NCI-H1092 (cell line): ENCODE results near the gene ERC2.

Experiments used
- DNase-seq: peaks from one replicate; lab custom pipeline; 2025; lab: John Stamatoyannopoulos, UW

ERC2 gene

DNA sequence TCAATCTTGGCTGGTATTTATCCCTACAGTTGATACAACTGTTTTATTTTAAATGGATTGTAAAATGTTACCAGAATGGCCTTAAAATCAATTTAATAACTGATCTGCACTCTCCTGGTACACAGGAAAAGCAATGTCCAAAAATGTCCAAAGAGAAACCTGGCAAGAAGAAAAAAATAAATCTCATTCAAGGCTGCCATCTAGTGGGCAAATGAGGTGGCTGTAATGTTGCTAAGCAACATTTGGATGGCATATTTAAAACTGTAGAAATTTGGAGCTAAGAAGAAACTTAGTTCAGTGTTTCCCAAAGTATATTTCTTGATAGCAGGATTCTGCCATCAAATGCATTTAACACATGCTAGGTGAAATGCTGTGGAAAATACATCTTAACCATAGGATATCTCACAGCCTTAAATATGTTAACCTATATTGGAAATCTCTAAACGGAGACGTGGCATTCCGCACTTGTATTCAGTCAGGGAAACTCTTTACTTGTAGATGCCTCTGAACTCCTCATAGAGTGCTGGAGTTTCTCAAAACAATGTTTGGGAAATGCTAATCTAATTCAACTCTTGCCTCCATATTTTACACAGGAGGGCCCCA, 216.8 kb downstream of the ERC2 start:
- no peak for DNase-seq

DNA sequence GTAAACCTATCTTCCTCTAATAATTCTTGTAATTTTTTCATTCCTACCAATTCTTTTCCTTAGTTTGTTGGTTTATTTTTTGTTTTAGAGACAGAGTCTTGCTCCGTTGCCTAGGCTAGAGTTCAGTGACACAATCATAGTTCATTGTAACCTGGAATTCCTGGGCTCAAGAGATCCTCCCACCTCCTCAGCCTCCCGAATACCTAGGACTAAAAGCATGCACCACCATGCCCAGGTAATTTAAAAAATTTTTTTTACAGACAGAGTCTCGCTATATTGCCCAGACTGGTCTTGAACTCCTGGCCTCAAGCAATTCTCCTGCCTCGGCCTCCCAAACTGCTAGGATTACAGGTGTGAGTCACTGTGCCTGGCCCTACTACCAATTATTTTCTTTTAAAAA, 220.2 kb downstream of the ERC2 start:
- no peak for DNase-seq

DNA sequence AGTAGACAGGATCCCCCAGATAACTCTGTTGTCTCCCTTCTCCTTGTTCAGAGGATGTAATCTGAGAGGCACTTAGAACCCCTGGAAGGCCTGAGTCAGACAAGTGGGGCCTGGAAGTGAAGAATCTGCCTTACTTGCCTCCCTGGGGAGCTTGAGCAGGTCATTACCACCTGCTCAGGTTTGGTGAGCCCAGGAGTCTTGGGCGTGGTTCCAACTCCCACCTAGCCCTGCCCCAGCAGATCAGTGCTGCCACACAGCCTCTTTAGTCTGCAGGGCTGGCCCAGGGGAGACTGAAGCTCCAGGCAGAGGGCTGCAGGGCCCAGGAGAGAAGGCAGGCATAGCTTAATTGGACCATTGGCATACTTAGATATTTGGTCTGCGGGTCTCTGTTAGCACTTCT, 230.0 kb downstream of the ERC2 start:
- DNase-seq = no peak

DNA sequence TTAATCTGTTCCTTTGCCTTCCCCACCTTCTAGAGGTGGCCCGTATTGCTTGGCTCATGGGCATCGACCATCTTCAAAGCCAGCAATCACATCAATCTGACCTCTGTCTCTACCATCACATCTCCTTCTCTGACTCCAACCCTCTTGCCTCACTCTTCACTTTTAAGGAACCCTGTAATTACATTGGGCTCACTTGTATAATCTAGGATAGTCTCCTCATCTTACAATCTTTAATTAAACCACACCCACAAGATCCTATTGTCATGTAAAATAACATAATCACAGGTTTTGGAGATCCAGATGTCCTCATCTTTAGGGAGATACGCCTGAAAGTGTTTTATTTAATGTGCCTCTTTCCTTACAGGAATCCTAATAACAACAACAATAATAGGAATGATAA, 234.5 kb downstream of the ERC2 start:
- DNase-seq = no peak

DNA sequence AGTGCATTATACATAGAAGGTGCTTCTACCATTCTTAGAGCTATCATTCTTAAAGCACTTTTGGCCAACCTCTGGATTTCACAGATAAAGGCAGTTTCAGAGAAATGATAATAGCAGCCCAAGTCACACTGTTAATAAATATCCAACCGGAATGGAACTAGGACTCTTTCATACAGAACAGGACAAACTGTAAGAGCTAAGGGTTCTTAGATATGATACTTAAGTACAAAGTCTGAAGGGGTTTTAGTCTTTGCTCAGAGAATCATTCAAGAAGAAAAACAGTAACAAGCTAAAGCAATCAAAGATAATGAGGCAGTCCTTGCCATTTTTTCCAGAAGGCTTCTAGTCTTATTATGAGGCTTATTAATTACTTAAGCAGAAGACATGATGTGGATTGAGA, 239.0 kb downstream of the ERC2 start:
- no peak for DNase-seq

DNA sequence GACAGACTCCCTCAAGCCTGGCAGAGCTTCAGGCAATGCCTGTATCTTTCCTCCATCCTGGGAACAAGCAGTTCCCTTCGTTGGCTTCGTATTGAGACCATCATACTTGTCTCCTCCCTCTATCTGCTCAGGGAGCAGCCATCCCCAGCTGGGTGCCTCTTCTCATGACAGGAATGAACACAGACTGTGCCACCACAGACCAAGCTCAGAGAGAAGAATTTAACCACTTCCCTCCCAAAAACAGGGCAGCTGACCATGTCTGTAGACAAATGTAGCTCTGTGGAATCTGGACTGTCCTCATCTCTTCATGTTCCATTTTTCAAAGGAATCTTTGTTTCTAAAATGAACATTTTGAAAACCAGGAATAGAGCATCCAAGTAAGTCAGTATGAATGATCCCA, 245.4 kb downstream of the ERC2 start:
- no peak for DNase-seq

DNA sequence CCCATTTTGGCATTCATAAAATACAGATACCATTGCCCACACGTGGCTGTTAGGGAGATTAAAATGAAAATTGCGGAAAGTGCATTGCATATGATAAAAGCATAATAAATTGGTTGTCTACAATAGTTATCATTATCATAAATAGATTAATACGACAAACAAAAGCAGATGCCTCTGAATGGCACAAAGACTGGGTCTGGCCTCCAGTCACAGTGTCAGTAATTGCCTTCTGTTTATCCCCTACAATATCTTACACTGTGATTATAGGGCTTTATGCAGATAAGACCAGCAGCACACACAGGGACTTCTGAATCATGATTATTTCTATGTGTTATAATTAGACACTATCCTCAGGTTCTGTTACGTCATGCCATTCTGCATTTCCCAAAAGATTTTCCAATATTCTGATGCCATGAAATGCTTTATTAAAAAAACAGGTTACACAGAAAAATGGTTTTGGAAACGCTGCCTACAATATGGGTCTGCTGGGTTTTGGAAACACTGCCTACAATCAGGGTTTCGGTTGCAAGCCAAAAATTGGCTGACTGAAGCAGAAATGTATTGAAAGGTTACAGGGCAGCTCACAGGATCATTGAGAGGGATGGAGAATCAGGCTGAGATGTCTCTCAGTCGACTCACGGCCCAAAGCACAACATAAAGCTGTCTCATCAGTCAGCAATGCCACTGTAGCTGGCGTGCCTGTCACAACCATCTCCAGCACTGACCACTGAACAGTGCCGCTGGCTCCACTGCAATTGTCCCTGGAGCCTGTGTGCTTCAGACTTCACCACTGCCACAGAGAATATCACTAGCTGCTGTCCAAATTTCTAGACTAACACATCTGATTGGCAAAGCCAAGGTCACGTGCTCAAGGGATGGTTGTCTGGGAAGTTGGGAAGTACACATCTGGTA, 248.1 kb downstream of the ERC2 start:
- DNase-seq = no peak

DNA sequence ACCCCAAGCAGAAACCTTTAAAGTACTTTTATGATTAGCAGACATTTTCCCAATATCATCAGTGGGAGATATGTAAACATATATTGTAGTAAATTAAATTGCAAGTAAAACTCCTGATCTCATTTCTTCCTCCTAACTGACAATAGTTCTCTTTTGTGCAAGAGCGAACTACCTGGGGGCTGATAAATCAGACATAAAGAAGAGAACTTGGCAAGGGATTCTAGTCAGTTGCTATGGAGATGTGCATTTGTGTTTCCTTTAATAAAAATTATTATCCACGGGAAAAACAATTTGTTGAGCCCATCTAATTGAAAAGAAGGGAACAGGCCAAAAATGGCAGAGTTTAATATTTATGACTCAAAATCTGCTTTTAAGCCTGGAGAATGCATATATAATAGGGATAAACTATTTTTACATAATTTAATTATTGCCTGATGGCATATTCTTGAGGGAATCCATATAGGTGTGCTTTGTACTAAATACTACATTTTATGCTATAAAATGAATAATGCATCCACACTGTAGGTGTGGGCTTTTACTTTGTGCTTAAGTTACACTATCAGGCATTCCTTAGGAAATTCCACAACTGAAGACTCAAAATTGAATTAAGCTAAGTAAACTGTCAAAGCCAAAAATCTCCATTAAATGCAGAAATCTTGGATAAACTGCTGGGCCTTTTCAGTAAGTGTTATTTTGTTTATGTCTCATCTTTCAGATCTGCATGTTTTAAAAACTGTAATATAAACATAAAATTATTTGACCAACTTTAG, 258.1 kb downstream of the ERC2 start:
- no peak for DNase-seq

DNA sequence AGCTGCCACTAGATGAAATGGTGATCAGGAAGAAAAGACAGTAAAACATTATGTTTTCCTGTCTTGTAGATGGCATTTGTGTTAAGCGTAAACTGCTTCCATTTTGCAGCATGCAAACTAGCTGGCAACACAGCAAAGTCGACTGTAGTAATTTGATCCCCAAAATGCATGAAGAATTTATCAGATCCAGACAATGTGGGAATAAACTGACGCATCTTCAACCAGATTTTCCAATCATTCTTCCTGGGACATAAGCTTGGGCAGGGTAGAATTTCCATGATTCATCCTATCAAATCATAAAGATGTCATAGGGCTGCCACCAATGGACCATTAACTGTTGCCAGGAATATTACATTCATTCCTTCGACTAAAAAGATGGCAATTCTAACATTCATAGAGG, 260.3 kb downstream of the ERC2 start:
- no peak for DNase-seq

DNA sequence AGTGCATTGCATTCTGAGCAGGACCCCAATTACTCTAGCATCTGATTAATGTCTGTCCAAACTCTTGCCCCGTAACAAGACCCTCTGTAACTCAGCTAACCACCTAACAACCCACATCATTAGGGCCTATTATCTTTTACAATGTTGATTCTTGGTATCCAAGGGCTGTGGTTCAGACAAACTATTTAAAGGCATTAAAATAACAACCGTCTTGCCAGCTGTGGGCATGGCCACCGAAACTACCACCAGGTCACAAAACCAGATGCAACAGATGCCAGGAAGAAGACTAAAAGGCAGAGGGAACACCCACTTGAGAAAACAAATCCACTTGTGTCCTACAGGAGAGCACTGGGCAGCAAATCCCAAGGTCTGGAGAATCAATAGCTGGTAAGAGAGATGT, 262.9 kb downstream of the ERC2 start:
- DNase-seq = no peak

DNA sequence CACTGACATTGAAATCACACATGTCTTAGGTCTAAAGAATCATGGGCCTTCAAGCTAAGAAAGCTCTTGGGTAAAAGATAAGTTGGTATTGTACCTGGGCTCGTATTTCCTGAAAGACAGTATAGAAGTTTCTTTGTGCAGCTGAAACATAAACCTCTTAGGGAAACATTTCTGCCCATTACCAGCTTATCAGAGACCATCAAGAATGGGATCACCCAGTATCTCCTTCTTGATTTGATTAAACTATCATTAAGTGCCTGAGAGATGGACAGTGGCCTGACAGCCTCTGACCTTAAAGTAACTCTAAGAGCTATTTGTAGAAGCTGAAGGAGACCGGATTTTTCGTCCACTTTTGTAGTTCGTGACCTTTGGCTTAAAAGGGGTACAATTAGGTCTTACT, 265.3 kb downstream of the ERC2 start:
- no peak for DNase-seq

DNA sequence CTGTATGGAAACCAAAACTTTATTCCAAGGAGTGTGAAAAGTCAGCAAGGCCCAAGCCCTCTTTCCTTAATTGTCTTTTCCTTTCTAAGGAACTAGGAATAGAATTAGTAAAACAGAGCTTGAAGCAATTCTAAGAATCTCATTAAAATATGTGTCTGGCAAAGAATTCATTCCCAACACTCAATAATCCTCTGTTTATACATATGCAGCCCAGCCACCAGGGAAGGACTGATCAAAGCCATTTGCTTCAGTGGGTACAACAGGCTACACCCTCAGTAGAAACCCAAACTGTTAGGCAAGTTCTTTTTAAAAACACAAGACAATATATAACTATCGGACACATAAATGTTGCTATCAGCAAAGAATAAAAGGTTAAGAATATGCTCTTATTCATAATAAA, 266.9 kb downstream of the ERC2 start:
- DNase-seq = no peak

DNA sequence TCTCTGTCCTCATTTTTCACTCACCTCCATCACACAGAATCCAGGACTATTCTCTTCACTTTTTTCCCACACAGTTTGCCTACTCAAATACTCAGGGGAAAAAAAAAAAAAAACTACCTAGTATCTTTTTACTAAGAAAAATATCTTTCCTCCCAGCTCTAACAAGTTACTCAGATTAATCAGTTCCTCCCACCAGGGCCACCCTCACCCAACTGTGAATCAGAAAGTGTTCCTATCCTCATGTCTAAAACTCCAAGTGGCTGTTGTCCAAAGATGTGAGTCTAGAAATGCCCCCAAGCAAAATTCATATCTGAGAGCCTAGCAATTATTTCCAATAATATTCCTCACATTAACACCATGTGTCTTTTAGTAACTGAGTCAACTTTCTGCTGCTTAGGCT, 268.0 kb downstream of the ERC2 start:
- DNase-seq = no peak

DNA sequence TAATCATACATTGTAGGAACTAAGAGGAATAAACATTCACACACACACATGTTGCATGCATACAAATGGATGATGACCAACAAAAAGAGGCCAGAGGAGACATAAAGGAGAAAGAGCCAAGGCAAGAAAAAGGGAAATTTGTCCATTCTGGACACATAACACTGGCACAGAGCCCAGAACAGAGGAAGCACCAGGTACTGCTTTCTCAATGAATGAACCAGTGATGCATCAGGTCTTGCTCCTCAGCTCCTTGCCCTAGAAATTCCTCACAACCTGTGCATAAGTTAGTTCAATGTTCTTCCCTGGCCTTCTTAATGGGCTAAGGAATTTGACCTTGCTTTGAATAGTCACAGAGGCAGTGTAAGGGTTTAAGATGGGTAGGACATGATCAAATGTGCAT, 270.3 kb downstream of the ERC2 start:
- no peak for DNase-seq

DNA sequence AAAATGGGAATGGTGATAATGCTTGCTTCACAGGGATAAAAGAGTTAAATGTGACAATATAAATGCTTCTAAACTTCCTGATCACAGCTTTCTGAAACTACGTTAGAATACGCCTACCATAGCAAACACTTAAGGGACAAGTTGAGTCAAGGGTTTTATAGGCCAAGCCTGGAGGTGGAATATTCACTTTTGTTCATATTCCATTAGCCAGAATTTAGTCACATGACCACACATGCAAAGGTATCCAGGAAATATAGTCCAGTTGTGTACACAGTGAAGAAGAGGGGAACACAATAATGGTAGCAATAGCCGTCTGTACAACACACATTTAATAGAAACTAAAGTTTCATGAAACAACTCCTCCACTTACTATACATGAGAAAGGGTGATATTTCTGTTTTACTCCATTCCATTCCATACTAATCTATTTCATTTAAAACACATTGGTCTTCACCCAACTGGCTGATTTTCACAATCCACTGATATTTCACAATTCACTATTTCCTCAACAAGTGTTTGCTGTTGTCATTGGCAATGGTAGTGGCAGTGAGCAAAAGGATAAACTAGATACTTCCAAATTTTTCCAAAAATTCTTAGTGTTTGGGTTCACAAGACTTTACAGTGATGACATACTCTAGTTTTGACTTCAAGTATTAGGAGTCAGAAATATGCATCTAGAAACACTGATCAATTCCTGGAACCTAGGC, 270.9 kb downstream of the ERC2 start:
- no peak for DNase-seq

DNA sequence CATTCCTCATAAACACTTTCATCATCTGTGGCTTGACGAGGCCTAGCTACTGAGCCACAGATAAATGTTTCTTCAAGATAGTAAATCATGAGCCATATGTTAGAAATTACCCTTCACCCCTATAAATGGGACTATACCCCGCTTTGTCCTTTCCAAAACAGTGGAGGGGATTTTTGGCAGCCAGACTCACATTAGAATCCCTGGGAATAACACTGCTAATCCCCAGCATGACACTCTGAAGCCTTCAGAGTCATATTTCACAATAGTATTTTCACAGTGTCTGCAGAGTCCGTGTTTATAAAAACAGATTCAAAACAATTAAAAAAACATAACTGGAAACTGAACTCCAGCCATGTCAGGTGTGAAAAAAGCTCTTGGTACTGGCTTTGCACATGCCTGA, 271.6 kb downstream of the ERC2 start:
- no peak for DNase-seq

DNA sequence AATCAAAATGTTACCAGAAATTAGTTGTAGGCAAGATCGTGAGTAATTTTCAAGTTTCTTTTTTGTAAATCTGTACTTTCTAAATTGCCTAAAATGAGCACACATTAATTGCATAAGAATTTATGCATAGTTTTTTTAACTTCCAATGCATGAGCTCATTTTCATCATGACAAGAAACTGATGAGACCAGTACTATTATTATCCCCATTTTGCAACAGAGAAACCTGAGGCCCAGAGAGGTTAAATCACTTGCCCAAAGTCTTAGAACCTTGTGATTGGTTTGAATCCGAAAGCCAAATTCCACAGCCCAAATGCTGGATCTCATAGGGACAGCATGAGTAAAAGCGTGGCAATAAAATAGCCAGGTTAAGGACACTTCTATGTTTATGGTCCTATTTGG, 274.7 kb downstream of the ERC2 start:
- DNase-seq = no peak

DNA sequence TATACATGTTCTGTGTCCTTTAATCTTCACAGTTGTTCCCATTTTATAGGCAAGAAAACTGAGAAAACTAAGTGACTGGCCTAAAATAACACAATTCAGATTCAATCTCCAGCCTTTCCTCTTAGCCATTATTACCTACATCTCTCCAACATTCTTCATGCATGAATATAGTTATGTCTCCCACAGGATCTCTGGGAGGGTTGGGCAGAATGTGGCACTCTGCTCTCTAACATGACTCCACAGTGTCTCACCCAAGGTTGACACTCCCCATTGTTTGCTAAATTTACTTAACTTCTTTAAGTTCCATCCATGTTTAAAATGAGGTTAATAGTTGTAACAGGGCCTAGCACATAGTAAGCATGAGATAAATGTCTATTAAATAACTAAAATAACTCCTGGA, 276.3 kb downstream of the ERC2 start:
- DNase-seq = no peak

DNA sequence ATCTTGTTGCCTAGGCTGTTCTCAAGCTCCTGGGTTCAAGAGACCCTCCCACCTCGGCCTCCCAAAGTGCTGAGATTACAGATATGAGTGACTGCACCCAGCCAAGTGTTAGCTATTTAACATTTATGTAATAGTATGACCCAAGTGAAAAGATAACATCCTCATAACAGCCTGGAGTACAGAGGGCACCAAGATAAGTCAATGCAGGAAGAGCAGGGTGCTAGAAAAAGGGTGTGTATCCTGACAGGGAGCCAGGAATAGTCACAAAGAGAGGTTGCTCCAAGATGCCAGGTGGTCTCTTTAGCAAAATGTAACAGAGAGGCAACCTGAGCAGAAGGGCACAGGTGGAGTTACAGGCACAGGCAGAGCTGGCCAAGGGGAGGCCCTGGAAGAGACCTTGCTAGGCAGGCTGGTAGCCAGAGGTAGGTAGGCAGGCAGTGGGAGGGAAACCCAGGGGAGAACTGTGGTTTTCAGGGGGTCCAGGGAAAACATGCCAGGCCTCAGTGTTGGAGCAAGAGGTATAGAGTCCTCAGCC, 277.4 kb downstream of the ERC2 start:
- no peak for DNase-seq

DNA sequence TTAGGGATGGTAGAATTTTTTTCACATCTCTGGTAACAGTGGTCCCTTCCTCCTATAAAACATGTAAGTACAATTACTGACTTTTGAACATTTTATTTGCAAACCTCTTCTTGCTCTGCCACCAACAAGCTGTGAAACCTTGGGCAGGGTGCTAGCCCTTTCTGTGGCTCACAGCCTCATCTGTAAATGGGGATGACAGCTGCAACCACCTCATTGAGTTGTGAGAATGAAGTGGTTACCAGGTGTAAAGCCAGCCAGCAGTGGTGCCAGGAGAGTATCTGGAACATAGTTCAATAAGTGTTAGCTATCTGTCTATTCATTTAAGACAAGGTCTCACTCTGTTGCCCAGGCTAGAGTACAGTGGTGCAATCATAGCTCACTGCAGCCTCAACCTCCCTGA, 278.1 kb downstream of the ERC2 start:
- no peak for DNase-seq

DNA sequence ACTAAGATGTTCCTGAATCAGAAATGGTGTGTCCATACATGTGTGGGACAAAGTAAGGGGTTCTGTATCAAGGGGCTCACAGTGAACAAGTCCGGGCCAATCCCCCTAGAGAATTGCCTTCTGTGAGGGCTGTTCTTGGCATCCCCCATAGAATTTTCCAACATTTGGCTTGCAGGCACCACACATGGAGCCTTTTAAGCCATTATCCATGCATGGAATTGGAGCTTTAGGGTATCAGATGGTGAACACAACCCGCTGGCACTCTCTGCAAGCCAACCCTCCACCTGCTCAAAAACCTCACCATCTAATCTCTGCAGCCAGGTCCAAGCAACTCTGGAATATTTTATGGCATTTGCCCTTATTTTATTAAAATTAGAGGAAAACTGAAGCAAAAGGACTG, 278.7 kb downstream of the ERC2 start:
- no peak for DNase-seq

DNA sequence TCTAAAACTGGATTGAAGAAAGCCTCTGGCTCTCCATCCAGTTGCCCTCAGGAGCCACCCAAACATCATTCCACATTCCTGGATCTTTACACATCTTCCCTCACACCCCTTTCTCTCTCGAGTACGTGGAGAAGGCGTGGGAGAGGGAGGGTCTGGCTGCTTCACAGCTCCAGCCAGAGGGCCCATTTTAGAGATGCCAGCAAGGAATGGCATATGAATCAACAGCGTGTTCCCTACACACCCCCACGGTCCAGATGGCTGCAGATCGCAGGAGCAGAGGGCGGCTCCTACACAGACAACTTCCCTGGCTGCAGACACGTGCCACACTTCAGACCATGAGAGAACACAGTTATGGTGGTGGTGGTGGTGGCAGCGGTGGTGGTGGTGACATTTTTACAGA, 280.1 kb downstream of the ERC2 start:
- DNase-seq = no peak
